ENCODE measurements around the gene SLC6A3.

Gene SLC6A3

DNA sequence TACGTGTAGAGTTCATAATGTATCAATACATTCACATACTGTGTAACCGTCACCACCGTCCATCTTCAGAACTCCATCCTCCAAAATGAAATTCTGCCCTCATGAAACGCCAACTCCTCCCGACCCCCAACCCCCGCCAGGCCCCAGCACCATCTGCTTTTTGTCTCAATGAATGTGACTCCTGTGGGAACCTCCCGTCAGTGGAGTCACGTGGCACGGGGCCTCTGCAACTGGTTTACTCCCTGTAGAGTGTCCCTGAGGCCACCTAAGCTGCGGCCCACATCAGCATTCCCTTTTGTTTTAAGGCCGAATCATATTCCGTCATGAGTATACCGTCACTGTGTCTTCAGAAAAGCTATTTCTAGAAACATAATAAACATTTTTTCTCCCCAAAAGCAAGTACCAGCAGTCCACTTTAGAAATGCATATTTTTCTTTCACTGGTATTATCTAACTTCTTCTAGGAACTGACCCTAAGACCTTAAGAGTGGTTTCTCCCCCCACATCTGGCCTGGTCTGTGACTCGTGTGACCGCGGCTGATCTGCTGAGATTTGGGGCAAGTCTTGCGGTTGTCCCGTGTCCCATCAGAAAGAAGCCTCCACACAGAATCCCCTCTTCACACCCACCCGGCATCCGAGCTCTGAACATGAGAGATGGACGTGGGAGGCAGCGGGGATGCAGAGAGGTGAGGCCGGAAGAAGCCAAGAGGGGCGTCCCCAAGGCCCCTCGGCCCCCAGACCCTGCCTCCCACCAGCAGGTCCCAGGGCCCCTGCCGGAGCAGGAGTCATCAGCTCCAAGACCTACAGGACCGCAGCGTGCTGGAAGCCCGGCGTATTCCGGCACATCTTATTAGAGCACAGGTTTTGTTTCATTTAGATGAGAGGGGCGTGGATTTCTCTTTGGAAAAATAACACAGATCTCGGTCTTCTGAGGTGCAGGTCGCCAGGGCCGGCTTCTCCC lies 38.3 kb downstream of the SLC6A3 start:
- TF ChIP-seq, protein P1, sequence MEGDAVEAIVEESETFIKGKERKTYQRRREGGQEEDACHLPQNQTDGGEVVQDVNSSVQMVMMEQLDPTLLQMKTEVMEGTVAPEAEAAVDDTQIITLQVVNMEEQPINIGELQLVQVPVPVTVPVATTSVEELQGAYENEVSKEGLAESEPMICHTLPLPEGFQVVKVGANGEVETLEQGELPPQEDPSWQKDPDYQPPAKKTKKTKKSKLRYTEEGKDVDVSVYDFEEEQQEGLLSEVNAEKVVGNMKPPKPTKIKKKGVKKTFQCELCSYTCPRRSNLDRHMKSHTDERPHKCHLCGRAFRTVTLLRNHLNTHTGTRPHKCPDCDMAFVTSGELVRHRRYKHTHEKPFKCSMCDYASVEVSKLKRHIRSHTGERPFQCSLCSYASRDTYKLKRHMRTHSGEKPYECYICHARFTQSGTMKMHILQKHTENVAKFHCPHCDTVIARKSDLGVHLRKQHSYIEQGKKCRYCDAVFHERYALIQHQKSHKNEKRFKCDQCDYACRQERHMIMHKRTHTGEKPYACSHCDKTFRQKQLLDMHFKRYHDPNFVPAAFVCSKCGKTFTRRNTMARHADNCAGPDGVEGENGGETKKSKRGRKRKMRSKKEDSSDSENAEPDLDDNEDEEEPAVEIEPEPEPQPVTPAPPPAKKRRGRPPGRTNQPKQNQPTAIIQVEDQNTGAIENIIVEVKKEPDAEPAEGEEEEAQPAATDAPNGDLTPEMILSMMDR (IDR thresholded peaks at IDR 0.05), result no peak
- no peak overlapping the region for H3K27ac ChIP-seq
- no peaks in the 10 kb centered on the region for H3K36me3 ChIP-seq
- peaks cover 23% of the 10 kb centered on the region for H3K27me3 ChIP-seq
- no peak overlapping the region for H3K4me3 ChIP-seq (ENCODE audit: low read depth in 1 of 2, low read length in 1 of 2)
- H3K4me1 ChIP-seq (ENCODE audit: control insufficient read depth in 1 of 2, insufficient read depth in 1 of 2, low read depth in 1 of 2, low read length in 1 of 2), result no peaks in the 10 kb centered on the region
- no peaks in the 10 kb centered on the region for H3K9me3 ChIP-seq

DNA sequence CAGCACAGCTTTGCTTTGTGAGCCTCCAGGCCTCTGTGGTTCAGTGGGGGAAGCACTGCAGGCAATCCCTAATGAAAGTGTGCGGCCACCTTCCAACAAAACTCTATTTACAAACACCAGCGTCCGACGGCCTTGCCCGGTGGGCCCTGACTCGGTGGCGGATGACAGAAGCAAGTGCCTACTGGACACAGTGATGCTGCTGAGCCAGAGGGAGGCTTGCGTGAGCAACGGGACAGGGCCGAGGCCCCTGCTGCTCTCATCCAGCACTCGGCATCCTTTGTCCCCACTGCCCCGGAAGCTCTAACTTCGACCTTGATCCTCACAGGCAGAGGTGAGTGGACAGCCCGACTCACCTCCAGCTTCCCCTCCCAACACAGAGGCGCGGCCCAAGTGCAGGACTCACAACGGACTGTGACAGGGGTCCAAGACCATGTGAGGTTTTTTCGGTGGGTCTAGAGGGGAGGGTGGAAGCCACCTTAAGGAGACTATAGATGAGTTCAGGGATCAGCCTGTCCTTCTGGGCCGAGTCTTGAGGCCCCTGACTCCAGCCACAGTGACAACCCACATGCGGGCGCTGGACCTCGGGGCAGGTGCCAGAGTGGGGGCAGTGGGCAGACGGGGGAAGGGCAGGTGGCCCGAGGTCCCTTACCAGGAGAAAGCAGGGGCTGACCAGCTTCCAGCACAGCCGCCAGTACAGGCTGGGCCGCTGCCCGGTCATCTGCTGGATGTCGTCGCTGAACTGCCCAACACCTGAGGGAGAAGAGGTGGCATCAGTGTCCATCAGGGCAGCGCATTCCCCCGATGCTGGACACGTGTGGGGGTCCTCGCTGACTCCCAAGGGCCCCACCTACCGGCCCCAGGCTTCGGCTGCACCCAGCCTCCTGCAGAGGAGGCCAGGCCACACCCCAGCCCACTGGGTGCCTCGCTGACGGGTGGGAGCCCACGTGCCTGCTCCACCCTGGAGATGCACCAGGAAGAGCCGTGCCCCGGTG lies 39.4 kb downstream of the SLC6A3 start:
- Histone ChIP-seq H3K36me3 (no peaks in the 10 kb centered on the region), H3K27me3 (peaks cover 22% of the 10 kb centered on the region), H3K27ac (no peak overlapping the region), H3K4me1 (ENCODE audit: control insufficient read depth in 1 of 2, insufficient read depth in 1 of 2, low read depth in 1 of 2, low read length in 1 of 2) (no peaks in the 10 kb centered on the region), H3K9me3 (no peaks in the 10 kb centered on the region), H3K4me3 (ENCODE audit: low read depth in 1 of 2, low read length in 1 of 2) (no peak overlapping the region)
- TF ChIP-seq, protein P1 (IDR thresholded peaks at IDR 0.05), result no peak

DNA sequence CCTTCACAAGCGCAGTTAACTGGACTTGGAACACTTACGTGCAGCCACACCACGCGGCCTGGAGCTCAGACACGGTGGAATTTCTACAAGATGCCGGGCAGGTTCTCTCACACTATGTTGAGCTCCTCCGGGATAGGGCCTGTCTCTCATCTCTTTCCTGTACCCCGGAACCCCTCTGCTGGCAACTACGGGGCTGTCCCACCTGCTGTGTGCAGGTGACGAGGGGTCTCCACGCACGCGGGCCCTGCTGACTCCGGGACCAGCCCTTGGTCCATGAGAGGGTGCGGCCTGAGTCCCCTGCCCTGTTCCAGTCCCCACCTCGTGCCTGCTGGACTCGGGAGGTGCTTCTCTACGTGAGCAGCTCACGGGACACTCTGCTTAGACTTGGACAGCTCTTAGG lies 40.1 kb downstream of the SLC6A3 start:
- TF ChIP-seq, protein P1 (IDR thresholded peaks at IDR 0.05), result no peak
- Histone ChIP-seq H3K9me3 (no peaks in the 10 kb centered on the region), H3K27me3 (peaks cover 22% of the 10 kb centered on the region), H3K36me3 (no peaks in the 10 kb centered on the region), H3K4me1 (ENCODE audit: control insufficient read depth in 1 of 2, insufficient read depth in 1 of 2, low read depth in 1 of 2, low read length in 1 of 2) (no peaks in the 10 kb centered on the region), H3K27ac (no peak overlapping the region), H3K4me3 (ENCODE audit: low read depth in 1 of 2, low read length in 1 of 2) (no peak overlapping the region)

DNA sequence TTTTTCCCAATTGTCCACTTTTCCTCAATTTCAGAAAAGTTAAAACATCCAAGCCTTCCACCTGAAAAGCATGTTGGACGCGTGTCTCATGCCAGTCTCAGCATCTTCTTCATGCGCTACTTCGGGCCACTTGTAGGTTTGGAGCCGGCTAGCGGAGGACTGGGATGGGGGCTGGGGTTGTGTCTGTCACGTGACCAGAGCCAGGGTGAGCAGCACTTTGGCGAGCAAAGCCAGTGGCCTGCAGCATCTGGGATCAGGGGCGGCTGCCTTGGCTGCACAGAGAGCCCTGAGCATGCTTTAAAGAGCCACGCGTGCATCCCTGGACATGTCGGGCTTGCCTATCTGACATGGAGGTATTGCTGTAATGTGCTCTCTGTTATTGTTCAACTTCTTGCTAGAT lies 41.2 kb downstream of the SLC6A3 start:
- TF ChIP-seq, protein P1 (IDR thresholded peaks at IDR 0.05), result no peak

DNA sequence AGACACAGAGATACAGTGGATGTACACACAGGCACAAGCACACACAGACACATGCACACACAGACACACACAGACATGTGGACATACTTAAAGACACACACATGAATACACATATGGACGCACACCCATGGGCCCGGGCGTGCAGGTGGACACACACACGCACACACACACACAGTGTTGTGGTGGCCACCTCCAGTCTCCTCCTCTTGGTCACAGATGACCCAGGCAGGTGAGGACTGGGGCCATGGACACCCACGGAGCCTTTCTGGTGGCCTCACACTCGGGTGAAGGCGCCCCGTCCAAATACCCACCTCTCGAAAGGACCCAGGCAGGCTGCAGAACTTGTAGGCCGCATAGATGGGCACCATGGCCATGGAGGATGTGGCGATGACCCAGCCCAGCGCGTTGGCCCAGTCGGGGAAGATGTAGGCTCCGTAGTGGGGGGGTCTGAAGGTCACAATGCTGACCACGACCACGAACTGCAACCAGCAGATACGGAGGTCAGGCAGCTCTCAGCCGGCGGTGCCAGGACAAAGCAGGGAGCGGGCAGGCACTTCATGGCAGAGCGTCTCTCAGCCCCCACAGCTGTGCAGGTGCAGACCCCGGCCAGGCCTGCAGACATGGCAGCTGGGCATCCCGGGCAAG lies 42.5 kb downstream of the SLC6A3 start:
- TF ChIP-seq, protein P1 (IDR thresholded peaks at IDR 0.05), result no peak
- H3K27ac ChIP-seq, result no peak overlapping the region
- H3K36me3 ChIP-seq, result no peaks in the 10 kb centered on the region
- no peaks in the 10 kb centered on the region for H3K4me1 ChIP-seq (ENCODE audit: control insufficient read depth in 1 of 2, insufficient read depth in 1 of 2, low read depth in 1 of 2, low read length in 1 of 2)
- H3K4me3 ChIP-seq (ENCODE audit: low read depth in 1 of 2, low read length in 1 of 2), result no peak overlapping the region
- peaks cover 22% of the 10 kb centered on the region for H3K27me3 ChIP-seq
- no peaks in the 10 kb centered on the region for H3K9me3 ChIP-seq

More for the DNA sequence above, 41.2 kb downstream of the SLC6A3 start:
- H3K27ac ChIP-seq, result no peak overlapping the region
- H3K4me1 ChIP-seq (ENCODE audit: control insufficient read depth in 1 of 2, insufficient read depth in 1 of 2, low read depth in 1 of 2, low read length in 1 of 2), result no peaks in the 10 kb centered on the region
- no peaks in the 10 kb centered on the region for H3K36me3 ChIP-seq
- H3K9me3 ChIP-seq, result no peaks in the 10 kb centered on the region
- H3K4me3 ChIP-seq (ENCODE audit: low read depth in 1 of 2, low read length in 1 of 2), result no peak overlapping the region
- peaks cover 25% of the 10 kb centered on the region for H3K27me3 ChIP-seq
